T-helper 9 cell (primary cell): ENCODE measurements around the gene RASGRP1.
"Not testable (repeated sequence)": the region's sequence is repeated elsewhere in the genome, so short reads cannot be mapped to it uniquely, and the experiment has no call there.

Experiments
- DNase-seq: peaks from one replicate; pipeline ENCODE4 v3.0.0-alpha.2; 2020
- total RNA-seq, 2 donors: gene quantifications; one replicate each; lab custom pipeline; 2026; lab: John Stamatoyannopoulos, UW

RASGRP1 gene
- total RNA-seq: 289 to 501 reads per million in 2 donors

GRCh38 chr15:38564557-38565286 is at the start of gene RASGRP1:
TSS of gene RASGRP1 (minus strand) at chr15:38564814. CDS start at chr15:38564628, 186 bp downstream.
- peak; percentile 83 for DNase-seq

GRCh38 chr15:38613085-38613484 is 48.5 kb upstream of the RASGRP1 start:
- DNase-seq: no peak

- DNase-seq: no peak
Observed at GRCh38 chr15:38612159-38612863, 47.7 kb upstream of the RASGRP1 start.

GRCh38 chr15:38611228-38611627 is 46.6 kb upstream of the RASGRP1 start:
- DNase-seq: no peak

- DNase-seq: no peak
Observed at GRCh38 chr15:38610748-38611147, 46.1 kb upstream of the RASGRP1 start.

- no peak for DNase-seq
Observed at GRCh38 chr15:38609097-38609738, 44.6 kb upstream of the RASGRP1 start.

GRCh38 chr15:38608682-38609081 is 44.1 kb upstream of the RASGRP1 start:
- DNase-seq: no peak

GRCh38 chr15:38605744-38606143 is 41.1 kb upstream of the RASGRP1 start:
- DNase-seq: no peak

GRCh38 chr15:38603672-38604071 is 39.1 kb upstream of the RASGRP1 start:
- no peak for DNase-seq

- DNase-seq: no peak
Observed at GRCh38 chr15:38602910-38603670, 38.5 kb upstream of the RASGRP1 start.

GRCh38 chr15:38600236-38600635 is 35.6 kb upstream of the RASGRP1 start:
- DNase-seq: no peak

GRCh38 chr15:38598749-38599148 is 34.1 kb upstream of the RASGRP1 start:
- DNase-seq: no peak

GRCh38 chr15:38597219-38597800 is 32.7 kb upstream of the RASGRP1 start:
- no peak for DNase-seq

GRCh38 chr15:38593524-38593923 is 28.9 kb upstream of the RASGRP1 start:
- DNase-seq: no peak

- no peak for DNase-seq
Observed at GRCh38 chr15:38589502-38589901, 24.9 kb upstream of the RASGRP1 start.

- no peak for DNase-seq
Observed at GRCh38 chr15:38588672-38589071, 24.1 kb upstream of the RASGRP1 start.

- DNase-seq: no peak
Observed at GRCh38 chr15:38587214-38587613, 22.6 kb upstream of the RASGRP1 start.

- not testable (repeated sequence) for DNase-seq
Observed at GRCh38 chr15:38586005-38586404, 21.4 kb upstream of the RASGRP1 start.

GRCh38 chr15:38578626-38579025 is 14.0 kb upstream of the RASGRP1 start:
- no peak for DNase-seq

GRCh38 chr15:38577424-38577987 is 12.9 kb upstream of the RASGRP1 start:
- DNase-seq: no peak

- no peak for DNase-seq
Observed at GRCh38 chr15:38576837-38577236, 12.2 kb upstream of the RASGRP1 start.

- no peak for DNase-seq
Observed at GRCh38 chr15:38576261-38576660, 11.6 kb upstream of the RASGRP1 start.
